Posterior cingulate gyrus (tissue), 11 donors: Measurements from ENCODE around the gene SLC25A13.
"Not testable (repeated sequence)": the region's sequence is repeated elsewhere in the genome, so short reads cannot be mapped to it uniquely, and the experiment has no call there.

Source experiments
- DNase-seq, 10 donors: peaks; one replicate each; pipeline versions ENCODE4 v3.0.0 to v3.0.0-alpha.2; 2020 to 2021; ENCODE audit warnings: mixed read lengths in 3 of 10
- intact Hi-C: fragments of 100-400 bp; cut with DNase I; formaldehyde crosslinking; loops from one replicate; pipeline ENCODE4 v1.15.1; 2023

Gene SLC25A13

GRCh38 chr7:96327429-96327828 lies 5.5 kb upstream of the SLC25A13 start:
- DNase-seq = no peak
- intact Hi-C loops = no loop called here

- DNase-seq, intact Hi-C loops: not testable (repeated sequence)
Measured at GRCh38 chr7:96326752-96327151, 4.9 kb upstream of the SLC25A13 start.

DNA sequence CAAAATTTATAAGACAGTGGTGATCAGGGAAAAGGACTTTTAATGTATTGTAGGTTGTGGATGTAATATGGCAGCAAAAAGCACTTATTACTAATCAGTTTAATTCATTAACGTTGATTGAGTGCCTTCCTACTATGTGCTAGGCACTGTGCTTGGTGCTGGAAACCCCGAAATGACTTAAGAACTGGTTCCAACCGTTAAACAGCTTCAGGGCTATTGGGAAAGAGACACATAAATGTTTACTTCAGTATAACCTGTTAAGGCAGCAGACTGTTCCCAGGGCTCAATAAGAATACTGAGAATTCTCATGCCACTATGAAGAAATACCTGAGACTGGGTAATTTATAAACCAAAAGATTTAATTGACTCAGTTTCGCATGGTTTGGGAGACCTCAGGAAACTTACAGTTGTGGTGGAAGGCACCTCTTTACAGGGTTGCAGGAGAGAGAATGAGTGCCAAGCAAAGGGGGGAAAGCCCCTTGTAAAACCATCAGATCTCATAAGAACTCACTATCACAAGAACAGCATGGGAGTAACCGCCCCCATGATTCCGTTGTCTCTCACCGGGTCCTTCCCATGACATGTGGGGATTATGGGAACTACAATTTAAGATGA lies 1.1 kb upstream of the SLC25A13 start:
- intact Hi-C loops = no loop called here

GRCh38 chr7:96322373-96322695 lies 436 bp upstream of the SLC25A13 start:
- intact Hi-C loops = no loop called here
- DNase-seq = no peak

More for the DNA sequence above, 1.1 kb upstream of the SLC25A13 start:
- no peak for DNase-seq

DNA sequence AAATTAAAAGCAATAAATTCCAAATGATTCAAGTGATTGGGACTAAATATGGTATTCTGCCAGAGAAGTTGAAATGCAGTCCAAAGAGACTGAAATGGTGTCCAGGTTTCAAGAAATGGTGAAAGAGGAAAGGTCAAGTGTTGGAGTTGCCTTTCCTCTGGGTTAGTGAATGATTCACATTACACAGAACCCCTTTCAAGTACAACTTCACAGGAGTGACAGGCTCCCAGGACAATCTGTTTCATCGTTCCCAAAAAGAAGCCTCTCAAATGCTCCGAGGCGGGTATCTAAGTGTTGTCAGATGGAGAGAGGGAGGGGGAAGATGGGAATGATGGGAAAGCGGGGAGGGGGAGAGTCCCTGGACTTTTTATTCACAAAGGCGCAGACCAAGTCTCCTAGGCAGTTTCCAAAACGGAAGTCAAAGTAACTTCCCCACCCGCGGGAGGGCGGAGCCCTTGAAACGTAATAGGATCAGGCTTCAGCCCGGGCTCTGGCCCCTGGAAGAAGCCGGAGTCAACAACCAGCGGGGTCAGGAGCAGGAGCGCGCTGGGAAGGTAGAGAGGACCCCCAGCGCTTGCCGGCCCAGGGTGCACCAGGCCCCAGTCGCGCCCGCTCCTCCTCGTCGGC lies 754 bp downstream of the SLC25A13 start:
- intact Hi-C loops = no loop called here
- peak; percentile 70 to 96 (median 77) for DNase-seq

GRCh38 chr7:96320442-96320841 lies 1.5 kb downstream of the SLC25A13 start:
- intact Hi-C loops = no loop called here
- no peak for DNase-seq

- intact Hi-C loops = no loop called here
Measured at GRCh38 chr7:96319439-96319838, 2.5 kb downstream of the SLC25A13 start.

GRCh38 chr7:96316949-96317348 lies 4.9 kb downstream of the SLC25A13 start:
- no peak for DNase-seq
- intact Hi-C loops = no loop called here

More at GRCh38 chr7:96319439-96319838, 2.5 kb downstream of the SLC25A13 start:
- DNase-seq = no peak

DNA sequence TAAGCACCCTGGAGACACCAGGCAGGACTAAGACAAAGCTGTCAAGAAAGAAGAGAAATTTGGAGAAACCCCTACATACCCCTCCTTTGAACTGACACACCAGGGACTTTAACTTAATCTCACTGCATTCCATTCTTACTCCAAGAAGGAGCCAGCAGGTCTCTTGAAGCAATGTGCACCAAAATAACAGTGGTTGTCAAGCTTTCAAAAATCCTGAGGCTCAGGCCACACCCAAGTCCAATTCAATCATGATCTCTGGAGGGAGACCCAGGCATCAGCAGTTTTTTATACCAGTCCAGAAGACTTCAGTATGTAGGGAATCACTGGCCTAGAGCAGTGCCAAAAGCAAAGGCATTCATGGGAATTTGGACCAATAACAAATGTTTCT lies 6.8 kb downstream of the SLC25A13 start:
- DNase-seq = no peak
- intact Hi-C loops = no loop called here

DNA sequence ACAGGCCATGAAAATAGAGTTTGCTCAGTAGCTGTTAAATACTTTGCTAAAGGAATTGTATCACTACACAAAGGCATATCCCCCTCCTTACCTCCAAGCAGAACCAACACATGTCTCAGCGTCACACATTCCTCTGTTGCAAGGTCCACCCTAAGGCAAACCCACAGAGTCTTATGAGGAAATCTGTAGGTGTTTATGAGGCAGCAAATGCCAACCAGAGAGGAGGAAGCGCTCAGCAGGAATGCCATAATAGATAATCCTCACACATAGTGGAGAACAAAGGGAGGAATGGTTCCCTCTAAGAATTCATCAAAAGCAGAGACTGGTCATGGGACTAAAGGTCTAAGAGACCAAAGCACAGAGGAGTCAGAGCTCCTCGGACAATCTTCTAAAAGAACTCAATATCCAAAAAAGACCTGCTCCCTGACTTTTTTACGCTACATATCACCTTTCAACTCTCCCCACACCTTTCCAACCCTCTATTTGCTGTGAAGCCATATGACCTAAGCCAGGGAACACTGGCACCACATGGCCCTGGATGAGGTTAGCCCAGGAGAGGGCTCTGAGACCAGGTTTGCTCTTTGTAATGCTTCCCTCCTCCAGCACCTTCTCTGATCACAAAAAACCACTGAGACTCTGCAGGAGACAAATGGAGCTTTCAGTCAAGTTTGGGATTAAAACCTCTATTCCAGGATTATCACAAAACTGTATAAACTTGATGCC lies 7.3 kb downstream of the SLC25A13 start:
- intact Hi-C loops = no loop called here
- DNase-seq = no peak

DNA sequence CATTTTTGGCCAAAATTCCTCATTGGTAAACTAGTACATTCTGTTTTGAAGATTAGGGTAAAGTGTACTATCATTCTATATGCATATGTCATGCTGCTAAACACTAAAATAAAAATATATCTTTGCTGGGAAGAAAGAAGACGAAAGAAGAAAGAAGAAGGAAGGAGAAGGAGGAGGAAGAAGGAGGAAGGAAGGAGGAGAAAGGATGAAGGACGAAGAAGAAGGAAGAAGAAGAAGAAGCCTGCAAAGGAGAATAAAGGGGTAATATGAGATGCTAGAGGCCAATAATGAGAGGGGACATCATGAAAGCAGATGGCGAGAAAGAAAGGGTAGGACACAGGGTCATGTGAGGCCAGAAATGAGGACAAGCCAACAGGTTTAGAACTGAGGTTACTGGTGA lies 8.0 kb downstream of the SLC25A13 start:
- DNase-seq = no peak
- intact Hi-C loops = no loop called here

DNA sequence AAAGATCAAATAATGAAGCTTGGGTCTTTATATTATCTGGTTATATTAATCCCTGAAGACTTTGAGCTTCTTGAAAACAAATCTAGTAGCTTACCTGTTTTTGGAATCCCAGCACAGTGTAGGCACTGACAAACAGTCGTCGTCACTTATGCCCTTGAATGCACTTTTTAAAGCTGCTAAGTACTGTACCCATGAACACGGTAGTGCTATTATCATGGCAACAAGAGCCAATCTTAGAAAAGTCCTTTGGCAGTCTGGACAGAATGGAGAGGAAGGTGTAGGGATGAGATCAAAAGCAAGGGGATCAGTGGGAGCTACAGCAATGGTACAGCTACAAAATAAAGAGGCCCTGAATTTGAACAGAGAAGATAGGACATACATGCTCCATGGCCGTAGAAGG lies 9.4 kb downstream of the SLC25A13 start:
- DNase-seq = no peak
- intact Hi-C loops = no loop called here

- intact Hi-C loops = no loop called here
- peak in 1 of 10 donors; percentile 26 for DNase-seq
Measured at GRCh38 chr7:96311967-96312366, 9.9 kb downstream of the SLC25A13 start.

DNA sequence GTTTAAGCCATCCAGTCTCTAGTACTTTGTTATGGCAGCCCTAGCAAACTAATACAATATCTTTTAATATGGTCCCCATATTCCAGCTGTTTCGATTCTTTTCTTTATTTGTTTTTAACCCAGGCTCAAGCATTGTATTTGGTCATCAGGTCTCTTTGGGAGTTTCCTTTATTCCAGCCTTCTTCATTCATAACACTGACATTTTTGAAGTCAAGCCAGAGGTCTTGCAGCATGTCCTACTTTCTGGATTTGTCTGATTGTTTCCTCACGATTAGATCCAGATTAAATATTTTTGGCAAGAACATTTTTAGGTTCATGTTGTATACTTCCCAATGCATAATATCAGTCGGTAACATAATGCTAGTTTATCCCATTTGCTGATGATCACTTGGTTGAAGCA lies 11.8 kb downstream of the SLC25A13 start:
- no peak for DNase-seq
- intact Hi-C loops = no loop called here

GRCh38 chr7:96308950-96309263 lies 13.0 kb downstream of the SLC25A13 start:
- intact Hi-C loops = no loop called here
- DNase-seq = no peak

DNA sequence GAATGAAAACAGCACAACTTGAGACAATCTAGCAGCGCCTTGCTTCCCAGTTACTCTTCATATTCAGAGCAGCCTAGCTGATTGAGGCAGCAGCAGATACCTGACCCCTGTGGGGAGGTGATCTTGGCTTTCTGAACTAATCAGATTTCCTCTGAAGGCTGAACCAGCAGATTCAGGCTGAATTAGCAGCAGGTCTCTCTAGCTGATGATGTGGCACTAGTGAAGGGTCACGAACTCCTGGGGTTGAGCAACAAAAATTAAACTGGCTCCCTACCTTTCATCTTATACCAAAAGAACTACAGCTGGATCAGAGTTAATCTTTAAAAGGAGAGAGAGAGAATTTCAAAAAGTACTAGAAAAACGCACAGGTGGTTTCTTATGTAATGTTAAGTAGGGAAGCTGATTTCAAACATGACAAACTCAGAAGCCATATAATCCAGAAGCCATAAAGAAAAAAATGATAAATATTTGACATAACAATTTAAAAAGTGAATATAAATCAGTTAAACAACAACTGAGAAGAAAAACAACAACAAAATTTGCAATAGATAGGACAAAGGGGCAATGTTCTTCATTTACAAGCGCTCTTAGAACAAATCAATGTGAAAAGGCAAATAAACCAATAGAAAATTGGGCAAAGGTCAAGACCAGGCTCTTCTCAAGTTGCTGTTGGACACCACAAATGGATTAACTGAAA lies 13.5 kb downstream of the SLC25A13 start:
- intact Hi-C loops = no loop called here
- no peak for DNase-seq

DNA sequence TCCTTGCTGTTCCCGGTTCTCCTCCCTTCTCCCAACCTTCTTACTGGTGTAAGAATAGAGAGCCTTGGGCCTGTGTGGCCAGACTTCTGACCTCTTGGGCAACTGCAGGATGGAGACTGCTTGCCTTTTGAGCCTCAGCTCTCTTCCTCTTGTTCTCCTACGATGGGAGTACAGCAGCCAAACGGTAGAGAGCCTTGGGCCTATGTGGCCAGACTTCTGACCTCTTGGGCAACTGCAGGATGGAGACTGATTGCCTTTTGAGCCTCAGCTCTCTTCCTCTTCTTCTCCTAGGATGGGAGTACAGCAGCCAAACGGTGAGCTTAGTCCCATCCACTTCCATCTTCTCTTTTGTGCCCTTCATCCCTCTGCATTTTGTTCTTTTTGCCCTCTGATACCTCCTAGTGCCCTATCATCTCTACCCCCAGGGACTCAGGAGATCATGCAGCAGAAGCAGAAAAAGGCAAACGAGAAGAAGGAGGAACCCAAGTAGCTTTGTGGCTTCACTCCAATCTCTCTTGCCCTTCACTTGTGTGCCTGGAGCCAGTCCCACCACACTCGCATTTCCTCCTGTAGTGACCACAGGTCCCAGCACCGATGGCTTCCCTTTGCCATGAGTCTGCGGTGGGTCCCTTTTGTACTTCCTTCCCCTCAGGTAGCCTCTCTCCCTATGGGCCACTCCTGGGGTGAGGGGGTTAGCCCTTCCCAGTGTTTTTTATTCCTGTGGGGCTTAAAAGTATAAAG lies 15.3 kb downstream of the SLC25A13 start:
- intact Hi-C loops = no loop called here

DNA sequence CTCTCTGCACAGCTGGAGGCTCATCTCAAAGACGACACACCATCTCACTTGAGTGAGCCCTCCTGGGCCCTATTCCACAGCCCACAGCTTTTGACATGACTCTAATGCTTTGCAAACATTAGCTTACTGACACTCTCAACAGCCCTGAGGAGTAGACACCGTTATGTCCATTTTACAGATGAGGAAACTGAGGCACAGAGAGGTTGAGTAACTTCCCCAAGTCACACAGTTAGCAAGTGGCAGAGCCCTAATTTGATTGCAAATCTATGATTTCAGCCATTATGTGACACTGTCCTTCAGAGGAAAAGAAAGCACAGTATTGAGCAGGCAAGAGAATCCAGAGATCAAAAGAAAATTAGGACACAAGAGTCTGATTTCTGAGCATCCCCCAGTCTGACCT lies 16.0 kb downstream of the SLC25A13 start:
- intact Hi-C loops = no loop called here
- DNase-seq = no peak

More for the DNA sequence above, 15.3 kb downstream of the SLC25A13 start:
- no peak for DNase-seq

DNA sequence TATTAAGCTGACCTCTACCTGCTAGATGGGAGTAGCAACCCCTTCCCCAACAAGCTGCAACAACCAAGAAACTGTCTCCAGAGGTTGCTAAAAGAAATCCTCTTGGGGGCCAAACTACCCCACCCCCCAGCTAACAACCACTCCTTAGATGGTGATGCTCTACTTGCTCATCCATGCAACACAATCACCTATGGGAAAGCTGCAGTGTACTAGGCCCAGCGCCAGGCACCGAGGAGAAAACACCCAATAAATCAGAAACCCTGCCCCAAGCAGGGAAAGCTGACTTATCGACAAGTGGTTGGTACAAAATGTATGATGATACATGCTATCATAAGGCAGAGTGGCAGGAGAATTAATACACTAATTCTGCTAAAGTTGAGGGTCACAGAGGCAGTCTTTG lies 17.3 kb downstream of the SLC25A13 start:
- intact Hi-C loops = no loop called here
- no peak for DNase-seq

GRCh38 chr7:96303686-96304443 lies 18.0 kb downstream of the SLC25A13 start:
- no peak for DNase-seq
- intact Hi-C loops = no loop called here
